ENCODE results near the gene C1GALT1.

DNA sequence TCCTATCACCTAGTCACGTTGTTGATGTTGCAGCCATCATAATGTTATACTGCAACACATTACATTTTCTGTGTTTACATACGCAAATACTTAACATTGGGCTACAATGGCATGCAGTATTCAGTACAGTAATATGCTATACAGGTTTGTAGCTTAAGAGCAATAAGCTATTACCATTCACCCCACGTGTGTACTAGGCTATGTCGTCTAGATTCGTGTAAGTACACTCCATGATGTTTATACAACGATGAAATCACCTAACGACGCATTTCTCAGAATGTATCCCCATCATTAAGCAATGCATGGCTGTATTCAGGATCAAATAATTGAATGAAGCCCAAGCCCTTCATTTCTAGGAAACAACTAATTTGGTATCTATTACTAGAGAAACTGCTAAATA is 43.4 kb upstream of the C1GALT1 start:
- TF ChIP-seq, protein P1, sequence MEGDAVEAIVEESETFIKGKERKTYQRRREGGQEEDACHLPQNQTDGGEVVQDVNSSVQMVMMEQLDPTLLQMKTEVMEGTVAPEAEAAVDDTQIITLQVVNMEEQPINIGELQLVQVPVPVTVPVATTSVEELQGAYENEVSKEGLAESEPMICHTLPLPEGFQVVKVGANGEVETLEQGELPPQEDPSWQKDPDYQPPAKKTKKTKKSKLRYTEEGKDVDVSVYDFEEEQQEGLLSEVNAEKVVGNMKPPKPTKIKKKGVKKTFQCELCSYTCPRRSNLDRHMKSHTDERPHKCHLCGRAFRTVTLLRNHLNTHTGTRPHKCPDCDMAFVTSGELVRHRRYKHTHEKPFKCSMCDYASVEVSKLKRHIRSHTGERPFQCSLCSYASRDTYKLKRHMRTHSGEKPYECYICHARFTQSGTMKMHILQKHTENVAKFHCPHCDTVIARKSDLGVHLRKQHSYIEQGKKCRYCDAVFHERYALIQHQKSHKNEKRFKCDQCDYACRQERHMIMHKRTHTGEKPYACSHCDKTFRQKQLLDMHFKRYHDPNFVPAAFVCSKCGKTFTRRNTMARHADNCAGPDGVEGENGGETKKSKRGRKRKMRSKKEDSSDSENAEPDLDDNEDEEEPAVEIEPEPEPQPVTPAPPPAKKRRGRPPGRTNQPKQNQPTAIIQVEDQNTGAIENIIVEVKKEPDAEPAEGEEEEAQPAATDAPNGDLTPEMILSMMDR (IDR thresholded peaks at IDR 0.05), result no peak
- no peak for TF ChIP-seq POLR2A (IDR thresholded peaks at IDR 0.05)
